ENCODE measurements around the gene TNNI2.
"Not testable (repeated sequence)": the region's sequence is repeated elsewhere in the genome, so short reads cannot be mapped to it uniquely, and the experiment has no call there.

The TNNI2 gene

DNA sequence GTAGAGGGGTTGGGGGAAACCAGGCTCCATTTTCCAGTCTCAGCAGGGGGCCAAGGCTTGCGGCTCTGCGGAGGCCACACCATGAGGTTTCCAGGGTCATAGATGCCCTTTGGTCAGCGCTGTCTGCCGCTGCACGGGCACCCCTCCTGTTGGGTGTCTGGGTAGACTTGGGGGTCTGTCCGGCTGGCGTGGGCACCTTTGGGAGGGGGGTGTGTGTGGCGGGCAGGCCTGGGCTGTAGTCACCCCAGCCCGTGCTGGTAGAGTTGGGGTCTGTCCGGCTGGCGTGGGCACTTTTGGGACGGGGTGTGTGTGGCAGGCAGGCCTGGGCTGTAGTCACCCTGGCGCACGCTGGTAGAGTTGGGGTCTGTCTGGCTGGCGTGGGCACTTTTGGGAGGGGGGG, 32.8 kb downstream of the TNNI2 start:
- TF ChIP-seq, protein P1, sequence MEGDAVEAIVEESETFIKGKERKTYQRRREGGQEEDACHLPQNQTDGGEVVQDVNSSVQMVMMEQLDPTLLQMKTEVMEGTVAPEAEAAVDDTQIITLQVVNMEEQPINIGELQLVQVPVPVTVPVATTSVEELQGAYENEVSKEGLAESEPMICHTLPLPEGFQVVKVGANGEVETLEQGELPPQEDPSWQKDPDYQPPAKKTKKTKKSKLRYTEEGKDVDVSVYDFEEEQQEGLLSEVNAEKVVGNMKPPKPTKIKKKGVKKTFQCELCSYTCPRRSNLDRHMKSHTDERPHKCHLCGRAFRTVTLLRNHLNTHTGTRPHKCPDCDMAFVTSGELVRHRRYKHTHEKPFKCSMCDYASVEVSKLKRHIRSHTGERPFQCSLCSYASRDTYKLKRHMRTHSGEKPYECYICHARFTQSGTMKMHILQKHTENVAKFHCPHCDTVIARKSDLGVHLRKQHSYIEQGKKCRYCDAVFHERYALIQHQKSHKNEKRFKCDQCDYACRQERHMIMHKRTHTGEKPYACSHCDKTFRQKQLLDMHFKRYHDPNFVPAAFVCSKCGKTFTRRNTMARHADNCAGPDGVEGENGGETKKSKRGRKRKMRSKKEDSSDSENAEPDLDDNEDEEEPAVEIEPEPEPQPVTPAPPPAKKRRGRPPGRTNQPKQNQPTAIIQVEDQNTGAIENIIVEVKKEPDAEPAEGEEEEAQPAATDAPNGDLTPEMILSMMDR (IDR thresholded peaks at IDR 0.05; ENCODE audit: control extremely low read depth, extremely low read depth, low read depth, missing control alignments), result no peak
- no peak for DNase-seq (ENCODE audit: extremely low spot score)
- ChIA-PET POLR2A (no interaction called here), CTCF (no interaction called here)

DNA sequence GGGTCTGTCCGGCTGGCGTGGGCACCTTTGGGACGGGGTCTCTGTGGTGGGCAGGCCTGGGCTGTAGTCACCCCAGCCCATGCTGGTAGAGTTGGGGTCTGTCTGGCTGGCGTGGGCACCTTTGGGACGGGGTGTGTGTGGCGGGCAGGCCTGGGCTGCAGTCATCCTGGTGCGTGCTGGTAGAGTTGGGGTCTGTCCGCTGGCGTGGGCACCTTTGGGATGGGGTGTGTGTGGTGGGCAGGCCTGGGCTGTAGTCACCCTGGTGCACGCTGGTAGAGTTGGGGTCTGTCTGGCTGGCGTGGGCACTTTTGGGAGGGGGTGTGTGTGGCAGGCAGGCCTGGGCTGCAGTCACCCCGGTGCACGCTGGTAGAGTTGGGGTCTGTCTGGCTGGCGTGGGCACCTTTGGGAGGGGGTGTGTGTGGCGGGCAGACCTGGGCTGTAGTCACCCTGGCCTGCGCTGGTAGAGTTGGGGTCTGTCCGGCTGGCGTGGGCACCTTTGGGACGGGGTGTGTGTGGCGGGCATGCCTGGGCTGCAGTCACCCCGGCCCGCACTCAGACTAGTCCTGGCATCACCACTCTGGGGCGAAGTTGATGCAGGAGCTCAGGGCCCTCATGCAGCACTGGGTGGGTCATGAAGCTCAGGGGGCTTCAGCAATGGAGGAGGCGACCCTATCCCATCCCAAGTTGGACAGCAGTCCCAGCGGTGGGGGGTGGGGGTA, 33.6 kb downstream of the TNNI2 start:
- CTCF ChIA-PET, result interaction anchor here (1.0 kb wide), 1 partner anchor 10 kb away, joined by 3 read pairs; no protein-coding TSS in a partner anchor
- no peak for DNase-seq (ENCODE audit: extremely low spot score)
- POLR2A ChIA-PET, result interaction anchor here (0.6 kb wide), 1 partner anchor 9 kb away, joined by 3 read pairs; no protein-coding TSS in a partner anchor
- TF ChIP-seq, protein P1 (IDR thresholded peaks at IDR 0.05; ENCODE audit: control extremely low read depth, extremely low read depth, low read depth, missing control alignments), result no peak

DNA sequence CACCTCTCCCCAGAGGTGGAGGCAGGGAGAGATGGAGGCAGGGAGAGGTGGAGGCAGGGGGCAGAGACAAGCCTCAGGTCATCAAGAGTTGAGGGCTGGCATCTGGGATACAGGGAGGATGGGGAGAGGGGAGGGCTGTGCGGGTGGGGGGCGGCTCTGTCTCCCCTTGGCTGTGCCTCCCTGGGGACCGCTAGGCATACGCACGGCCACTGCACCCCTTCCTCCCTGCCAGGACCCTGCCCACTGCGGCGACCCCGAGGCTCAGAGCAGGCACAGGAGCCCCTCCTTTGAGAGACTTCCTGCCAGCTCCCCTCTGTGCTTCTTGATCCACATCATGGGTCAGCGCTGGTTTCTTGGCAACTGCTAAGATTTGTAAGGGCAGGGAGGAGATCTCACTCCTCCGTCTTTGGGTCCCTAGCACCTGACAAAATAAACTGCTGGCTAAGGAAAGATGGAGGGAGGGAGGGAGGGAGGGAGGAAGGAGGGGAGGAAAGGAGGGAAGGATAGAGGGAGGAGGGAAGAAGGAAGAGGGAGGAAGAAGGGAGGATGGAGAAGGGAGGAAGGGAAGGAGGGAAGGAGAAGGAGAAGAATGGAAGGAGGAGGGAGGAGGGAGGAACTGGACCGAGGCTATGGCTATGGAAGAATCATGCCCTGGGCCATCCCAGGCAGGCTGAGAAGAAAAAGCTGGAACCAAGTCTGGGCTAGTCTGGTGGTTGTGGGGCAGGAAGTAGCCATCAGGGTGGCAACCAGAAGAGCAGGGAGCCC, 34.4 kb downstream of the TNNI2 start:
- DNase-seq (ENCODE audit: extremely low spot score), result no peak
- ChIA-PET POLR2A (interaction anchor here (0.6 kb wide), 1 partner anchor 8 kb away, joined by 3 read pairs; no protein-coding TSS in a partner anchor), CTCF (interaction anchor here (1.0 kb wide), 1 partner anchor 9 kb away, joined by 3 read pairs; no protein-coding TSS in a partner anchor)
- TF ChIP-seq, protein P1 (IDR thresholded peaks at IDR 0.05; ENCODE audit: control extremely low read depth, extremely low read depth, low read depth, missing control alignments), result no peak

DNA sequence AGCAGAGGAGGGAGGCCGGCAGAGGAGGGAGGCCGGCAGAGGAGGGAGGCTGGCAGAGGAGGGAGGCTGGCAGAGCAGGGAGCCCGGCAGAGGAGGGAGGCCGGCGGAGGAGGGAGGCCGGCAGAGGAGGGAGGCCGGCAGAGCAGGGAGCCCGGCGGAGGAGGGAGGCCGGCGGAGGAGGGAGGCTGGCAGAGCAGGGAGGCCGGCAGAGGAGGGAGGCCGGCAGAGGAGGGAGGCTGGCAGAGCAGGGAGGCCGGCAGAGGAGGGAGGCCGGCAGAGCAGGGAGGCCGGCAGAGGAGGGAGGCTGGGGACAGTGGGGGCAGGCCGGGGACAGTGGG, 35.0 kb downstream of the TNNI2 start:
- CTCF ChIA-PET; POLR2A ChIA-PET; DNase-seq (ENCODE audit: extremely low spot score): not testable (repeated sequence)

DNA sequence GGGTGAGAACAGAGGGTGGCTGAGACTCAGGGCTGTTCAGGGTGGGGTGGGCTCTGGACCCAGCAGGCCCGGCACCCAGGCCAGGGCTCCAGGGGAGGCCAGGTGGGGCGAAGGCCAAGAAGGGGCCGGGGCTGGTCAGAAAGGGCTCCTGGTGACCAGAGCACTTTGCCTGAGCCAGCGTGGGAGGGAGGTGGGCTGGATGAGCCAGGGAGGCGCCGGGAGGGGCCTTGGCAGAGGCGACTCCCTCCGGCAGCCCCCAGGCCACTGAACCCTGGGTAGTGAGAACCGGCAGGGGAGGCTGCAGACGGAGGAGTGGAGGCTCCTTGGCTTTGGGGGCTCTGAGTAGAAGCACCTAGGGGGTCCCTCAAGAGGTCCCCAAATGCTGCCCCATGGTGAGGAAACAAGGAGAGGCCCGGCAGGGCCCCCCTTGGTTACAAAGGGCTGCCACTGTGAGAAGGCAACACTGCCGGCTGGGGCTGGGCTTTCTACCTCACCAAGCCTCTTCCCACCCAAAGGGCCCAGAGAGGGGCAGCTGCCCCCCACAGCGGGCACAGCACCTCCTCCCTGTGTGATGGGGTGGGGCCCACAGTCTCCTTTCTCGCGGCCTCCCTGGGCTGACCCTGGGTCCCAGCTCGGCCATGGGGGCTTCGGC, 35.8 kb downstream of the TNNI2 start:
- POLR2A ChIA-PET, result interaction anchor here (1.5 kb wide), 1 partner anchor 24 kb away, joined by 3 read pairs; no protein-coding TSS in a partner anchor
- DNase-seq (ENCODE audit: extremely low spot score); CTCF ChIA-PET: not testable (repeated sequence)

DNA sequence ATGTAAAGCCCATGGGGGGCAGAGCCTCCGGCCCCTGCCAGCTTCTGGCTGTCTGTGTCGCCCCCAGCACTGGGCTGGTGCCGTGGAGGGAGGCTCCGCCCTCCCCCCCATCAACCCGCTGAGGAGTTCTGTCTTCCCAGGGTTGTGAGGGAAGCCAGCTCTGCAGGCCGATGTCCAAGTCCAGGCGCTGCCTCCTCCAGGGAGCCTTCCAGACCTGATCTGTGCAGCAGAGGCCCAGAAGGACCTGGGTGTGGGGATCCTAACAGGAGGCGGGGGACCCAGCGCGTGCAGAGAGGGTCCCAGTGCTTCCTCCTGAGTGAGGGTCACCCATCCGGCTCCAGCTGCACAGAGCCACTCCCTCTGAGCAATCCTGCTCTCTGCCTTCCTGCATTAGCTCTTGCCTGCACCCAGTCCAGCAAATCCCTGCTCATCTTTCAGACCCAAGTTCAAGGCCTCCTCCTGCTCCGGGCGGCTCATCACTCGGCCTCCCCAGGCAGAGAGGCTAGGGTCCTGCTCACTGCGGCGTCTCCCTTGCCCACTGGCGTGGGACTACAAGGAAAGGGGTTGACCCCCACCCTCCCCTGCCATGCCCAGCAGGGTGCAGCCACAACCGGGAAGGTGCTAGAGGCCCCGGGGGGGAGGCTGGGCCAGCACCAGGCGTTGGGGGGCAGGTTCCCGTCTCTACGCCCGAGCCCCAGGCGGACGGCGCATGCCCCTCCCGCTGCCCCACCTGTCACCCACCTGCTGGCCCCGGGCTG, 36.5 kb downstream of the TNNI2 start:
- DNase-seq (ENCODE audit: extremely low spot score), result no peak
- TF ChIP-seq, protein P1 (IDR thresholded peaks at IDR 0.05; ENCODE audit: control extremely low read depth, extremely low read depth, low read depth, missing control alignments), result no peak
- ChIA-PET POLR2A (interaction anchor here (1.5 kb wide), 1 partner anchor 25 kb away, joined by 3 read pairs; no protein-coding TSS in a partner anchor), CTCF (interaction anchor here (1.6 to 2.5 kb wide), 4 partner anchors 10 to 276 kb away, joined by 3 to 8 read pairs (median 5); no protein-coding TSS in a partner anchor)

DNA sequence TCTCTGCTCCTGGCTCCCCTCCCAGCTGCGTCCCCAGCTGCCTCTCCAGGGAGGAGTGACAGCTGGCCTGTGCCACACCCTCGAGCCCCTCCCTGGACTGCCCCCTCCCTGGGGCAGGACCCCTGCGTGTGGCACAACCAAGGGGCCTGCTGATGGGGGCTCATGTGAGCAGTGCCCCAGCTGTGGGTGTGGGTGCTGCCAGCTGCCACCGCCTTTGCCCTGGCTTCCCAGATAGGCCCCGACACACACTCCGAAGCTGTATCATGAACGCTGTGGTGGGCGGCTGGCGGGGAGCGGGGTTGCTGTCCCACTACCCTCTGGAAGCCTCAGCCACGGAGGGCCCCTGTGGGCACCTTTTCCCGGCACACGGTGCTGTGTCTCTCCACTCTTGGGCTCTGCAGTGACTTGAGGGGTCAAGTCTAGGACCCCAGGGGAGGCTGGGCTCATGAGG, 37.1 kb downstream of the TNNI2 start:
- DNase-seq (ENCODE audit: extremely low spot score), result not testable (repeated sequence)
- CTCF ChIA-PET, result interaction anchor here (1.0 to 2.5 kb wide), 11 partner anchors 10 to 276 kb away, joined by 3 to 8 read pairs (median 4); no protein-coding TSS in a partner anchor
- POLR2A ChIA-PET, result interaction anchor here (0.7 to 1.5 kb wide), 2 partner anchors 21 to 25 kb away, joined by 3 read pairs; no protein-coding TSS in a partner anchor

Measured in GM10248 (cell line).